Panc1 (cell line): Measurements from ENCODE around the gene XK. TPM values are rescaled to one million over a fixed set of nuclear protein-coding genes. Genes with fewer than 3 reads are reported as not detected.

Experiments
- ATAC-seq: fragments of 200-7000 bp; cut with Tn5 transposase; 2 replicates; pipeline ENCODE4 v1.9.1; 2020; ENCODE audit warnings: mild to moderate bottlenecking, moderate library complexity
- BruUV-seq: library from RNA; stranded (reverse); fragments of 400-500 nt; replicated peaks from 2 replicates; lab custom pipeline; 2021; lab: Mats Ljungman, UMichigan
- CTCF ChIA-PET: fragments of 300-600 bp; sonication (Branson Sonifier 250); formaldehyde crosslinking; loops from one replicate; lab custom pipeline; 2022; ENCODE audit warnings: antibody characterized with exemption; lab: Charles Lee
- POLR2A ChIA-PET: fragments of 300-600 bp; sonication (Branson Sonifier 250); formaldehyde crosslinking; loops from one replicate; lab custom pipeline; 2022; ENCODE audit warnings: antibody characterized with exemption; lab: Charles Lee
- DNase-seq: peaks from one replicate; pipeline ENCODE4 v3.0.0-alpha.2; 2010; ENCODE audit warnings: low read depth, low spot score
- H3K27ac ChIP-seq: 2 replicates; pipeline ENCODE4 v1.5.1; 2011; ENCODE audit warnings: mild to moderate bottlenecking, low read length, inconsistent platforms
- H3K27me3 ChIP-seq: fragments of 200-500 bp; sonication (Bioruptor generic); 2 replicates; pipeline ENCODE4 v1.6.0; 2014; ENCODE audit warnings: low read length, inconsistent platforms; ENCODE audit not compliant: control insufficient read depth, insufficient read depth
- H3K36me3 ChIP-seq: fragments of 200-500 bp; sonication (Bioruptor generic); 2 replicates; pipeline ENCODE4 v1.5.1; 2014; ENCODE audit warnings: inconsistent platforms, mild to moderate bottlenecking, low read length, moderate library complexity; ENCODE audit not compliant: control insufficient read depth, insufficient read depth
- H3K4me1 ChIP-seq: 2 replicates; pipeline ENCODE4 v1.5.1; 2011; ENCODE audit warnings: inconsistent platforms, mild to moderate bottlenecking, low read length, moderate library complexity; ENCODE audit not compliant: control insufficient read depth, insufficient read depth
- H3K4me3 ChIP-seq, 2 experiments: 2 replicates each; pipeline ENCODE4 v1.5.1; 2011 to 2012; ENCODE audit warnings: low read depth in 2 of 2, low read length in 2 of 2, mild to moderate bottlenecking in 2 of 2, inconsistent platforms in 1 of 2, moderate library complexity in 1 of 2
- H3K9me3 ChIP-seq: fragments of 200-500 bp; sonication (Bioruptor generic); 2 replicates; pipeline ENCODE4 v1.5.1; 2014; ENCODE audit warnings: low read depth, mild to moderate bottlenecking, inconsistent platforms, low read length, moderate library complexity; ENCODE audit not compliant: control insufficient read depth, insufficient read depth
- CTCF ChIP-seq: fragments of 450-650 bp; IDR thresholded peaks from 2 replicates; pipeline ENCODE4 v1.5.1; 2017; ENCODE audit warnings: mild to moderate bottlenecking
- POLR2AphosphoS5 ChIP-seq: IDR thresholded peaks from 2 replicates; pipeline ENCODE4 v1.6.1; 2012; ENCODE audit warnings: mild to moderate bottlenecking, low read depth, low read length, moderate library complexity
- SIN3A ChIP-seq: IDR thresholded peaks from 2 replicates; pipeline ENCODE4 v1.6.1; 2012; ENCODE audit warnings: low read depth, mild to moderate bottlenecking, low read length, moderate library complexity, borderline replicate concordance; ENCODE audit not compliant: insufficient read depth
- TCF7L2 ChIP-seq: IDR thresholded peaks from 2 replicates; pipeline ENCODE4 v1.6.1; 2011; ENCODE audit warnings: mild to moderate bottlenecking, low read depth, low read length, inconsistent platforms
- in situ Hi-C: cut with HindIII; loops from 2 replicates; pipeline ENCODE4 v1.10.0; 2016; ENCODE audit warnings: low sequenced_read_pairs, low pct_unique_long_range_greater_than_20kb
- intact Hi-C: fragments of 100-400 bp; cut with micrococcal nuclease; formaldehyde crosslinking; loops from one replicate; pipeline ENCODE4 v1.10.0; 2022; ENCODE audit not compliant: unreplicated experiment
- total RNA-seq: library from RNA; stranded (reverse); gene quantifications from one replicate; pipeline ENCODE4 v1.2.1, GENCODE V29; 2021; ENCODE audit not compliant: unreplicated experiment
- TF ChIP-seq, protein P1 (sequence below), 2 experiments: IDR thresholded peaks; 2 replicates each; pipeline ENCODE4 v1.6.1; 2011 to 2012; ENCODE audit warnings: low read depth in 2 of 2, control low read depth in 1 of 2, low read length in 1 of 2, mild to moderate bottlenecking in 1 of 2, moderate library complexity in 1 of 2; ENCODE audit not compliant: insufficient read depth in 1 of 2

XK gene
- total RNA-seq, 1 experiment from 2014 or later = 1.3 TPM

DNA sequence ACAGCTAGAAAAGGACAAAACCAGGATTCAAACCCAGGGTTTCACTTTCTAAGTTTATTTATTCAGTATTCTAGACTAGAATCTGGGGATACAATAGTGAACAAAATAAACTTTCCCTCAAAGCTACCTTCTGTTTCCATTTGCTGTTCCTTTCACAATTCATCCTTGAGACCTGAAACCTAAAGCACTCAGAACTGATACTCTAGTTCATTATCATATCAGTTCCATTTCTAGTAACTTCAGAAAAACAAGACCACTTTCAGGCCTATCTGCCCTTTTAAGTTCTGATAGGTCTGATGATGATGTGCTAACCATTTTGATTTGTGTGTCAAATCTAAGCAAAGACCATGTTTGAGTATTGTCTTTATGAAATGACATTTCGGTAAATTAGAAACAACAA, 7.8 kb upstream of the XK start:
- in situ Hi-C loops = no loop called here
- intact Hi-C loops = no loop called here

DNA sequence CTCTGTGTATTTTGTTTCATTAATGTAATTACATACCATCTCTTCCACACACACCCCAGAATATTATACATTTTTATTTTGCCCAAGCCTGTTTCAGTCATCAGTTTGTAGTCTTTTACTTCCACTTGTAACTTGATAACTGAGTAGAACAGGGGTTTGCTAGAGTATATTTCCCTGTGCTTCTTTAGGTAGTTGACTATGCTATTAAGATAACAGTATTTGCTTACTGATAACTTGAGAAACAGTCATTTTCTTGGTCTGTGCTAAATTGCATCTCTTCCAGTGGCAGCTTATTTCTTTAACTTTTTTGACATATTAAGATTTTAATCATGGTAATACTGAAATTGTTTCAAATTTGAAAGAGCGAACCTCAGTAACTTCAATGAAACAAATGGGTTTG, 7.0 kb upstream of the XK start:
- no peaks in the 10 kb centered on the region for H3K9me3 ChIP-seq
- H3K27ac ChIP-seq = no peak overlapping the region
- H3K4me3 ChIP-seq = no peak overlapping the region
- DNase-seq = no peak
- no peaks in the 10 kb centered on the region for H3K36me3 ChIP-seq
- ChIA-PET POLR2A (no interaction called here), CTCF (no interaction called here)
- no peaks in the 10 kb centered on the region for H3K27me3 ChIP-seq
- TF ChIP-seq TCF7L2 (no peak), CTCF (no peak), SIN3A (no peak), POLR2AphosphoS5 (no peak)
- TF ChIP-seq, protein P1, sequence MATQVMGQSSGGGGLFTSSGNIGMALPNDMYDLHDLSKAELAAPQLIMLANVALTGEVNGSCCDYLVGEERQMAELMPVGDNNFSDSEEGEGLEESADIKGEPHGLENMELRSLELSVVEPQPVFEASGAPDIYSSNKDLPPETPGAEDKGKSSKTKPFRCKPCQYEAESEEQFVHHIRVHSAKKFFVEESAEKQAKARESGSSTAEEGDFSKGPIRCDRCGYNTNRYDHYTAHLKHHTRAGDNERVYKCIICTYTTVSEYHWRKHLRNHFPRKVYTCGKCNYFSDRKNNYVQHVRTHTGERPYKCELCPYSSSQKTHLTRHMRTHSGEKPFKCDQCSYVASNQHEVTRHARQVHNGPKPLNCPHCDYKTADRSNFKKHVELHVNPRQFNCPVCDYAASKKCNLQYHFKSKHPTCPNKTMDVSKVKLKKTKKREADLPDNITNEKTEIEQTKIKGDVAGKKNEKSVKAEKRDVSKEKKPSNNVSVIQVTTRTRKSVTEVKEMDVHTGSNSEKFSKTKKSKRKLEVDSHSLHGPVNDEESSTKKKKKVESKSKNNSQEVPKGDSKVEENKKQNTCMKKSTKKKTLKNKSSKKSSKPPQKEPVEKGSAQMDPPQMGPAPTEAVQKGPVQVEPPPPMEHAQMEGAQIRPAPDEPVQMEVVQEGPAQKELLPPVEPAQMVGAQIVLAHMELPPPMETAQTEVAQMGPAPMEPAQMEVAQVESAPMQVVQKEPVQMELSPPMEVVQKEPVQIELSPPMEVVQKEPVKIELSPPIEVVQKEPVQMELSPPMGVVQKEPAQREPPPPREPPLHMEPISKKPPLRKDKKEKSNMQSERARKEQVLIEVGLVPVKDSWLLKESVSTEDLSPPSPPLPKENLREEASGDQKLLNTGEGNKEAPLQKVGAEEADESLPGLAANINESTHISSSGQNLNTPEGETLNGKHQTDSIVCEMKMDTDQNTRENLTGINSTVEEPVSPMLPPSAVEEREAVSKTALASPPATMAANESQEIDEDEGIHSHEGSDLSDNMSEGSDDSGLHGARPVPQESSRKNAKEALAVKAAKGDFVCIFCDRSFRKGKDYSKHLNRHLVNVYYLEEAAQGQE (IDR thresholded peaks at IDR 0.05; ENCODE audit: insufficient read depth in 1 of 2, low read depth in 2 of 2, low read length in 1 of 2) = no peak
- H3K4me1 ChIP-seq = no peaks in the 10 kb centered on the region
- no TSS peak for BruUV-seq
- in situ Hi-C loops = no loop called here
- intact Hi-C loops = no loop called here
- ATAC-seq = no peak

More for the DNA sequence above, 7.8 kb upstream of the XK start:
- TF ChIP-seq, protein P1 (IDR thresholded peaks at IDR 0.05; ENCODE audit: insufficient read depth in 1 of 2, low read depth in 2 of 2, low read length in 1 of 2) = no peak
- TF ChIP-seq CTCF = no peak
- no peak for TF ChIP-seq SIN3A
- TF ChIP-seq TCF7L2 = no peak
- no peak for TF ChIP-seq POLR2AphosphoS5
- Histone ChIP-seq H3K27ac (no peak overlapping the region), H3K9me3 (no peaks in the 10 kb centered on the region), H3K36me3 (no peaks in the 10 kb centered on the region), H3K27me3 (no peaks in the 10 kb centered on the region), H3K4me3 (no peak overlapping the region), H3K4me1 (no peaks in the 10 kb centered on the region)
- no TSS peak for BruUV-seq
- no peak for DNase-seq
- ChIA-PET POLR2A (no interaction called here), CTCF (no interaction called here)
- ATAC-seq = no peak
